Erythroblast (primary cell): ENCODE results near the gene TGFBR1.

ENCODE experiments used
- GATA1 ChIP-seq: IDR thresholded peaks from 2 replicates; pipeline ENCODE4 v1.6.1; 2011; ENCODE audit warnings: low read depth, mild to moderate bottlenecking, control low read depth, low read length, moderate library complexity
- POLR2A ChIP-seq: IDR thresholded peaks from 2 replicates; pipeline ENCODE4 v1.6.1; 2011; ENCODE audit warnings: mild to moderate bottlenecking, low read length

DNA sequence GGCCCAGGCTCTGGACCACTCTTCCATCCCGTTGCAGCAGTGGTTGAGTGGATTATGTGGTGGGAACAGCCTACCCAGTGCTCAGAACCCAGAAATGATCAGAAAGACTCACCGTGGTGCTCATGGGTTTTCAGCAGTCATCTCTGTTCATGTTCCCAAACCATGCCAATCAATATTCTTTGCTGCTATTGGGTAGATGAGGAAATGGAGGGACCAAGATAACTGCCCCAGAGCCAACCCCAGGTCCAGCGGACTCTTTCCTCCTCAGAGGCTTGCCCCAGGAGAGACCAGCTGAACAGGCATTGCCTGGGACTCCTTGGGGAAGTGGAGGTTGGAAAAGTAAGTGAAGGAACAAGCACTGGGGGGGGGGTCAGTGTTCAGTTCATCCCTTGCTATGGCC lies 78.7 kb downstream of the TGFBR1 start:
- no peak for TF ChIP-seq POLR2A
- no peak for TF ChIP-seq GATA1
